NCI-H187 (cell line): ENCODE measurements around the gene RGR.

Experiments
- DNase-seq, 2 experiments: peaks; one replicate each; lab custom pipeline; 2025; lab: John Stamatoyannopoulos, UW

The RGR gene

DNA sequence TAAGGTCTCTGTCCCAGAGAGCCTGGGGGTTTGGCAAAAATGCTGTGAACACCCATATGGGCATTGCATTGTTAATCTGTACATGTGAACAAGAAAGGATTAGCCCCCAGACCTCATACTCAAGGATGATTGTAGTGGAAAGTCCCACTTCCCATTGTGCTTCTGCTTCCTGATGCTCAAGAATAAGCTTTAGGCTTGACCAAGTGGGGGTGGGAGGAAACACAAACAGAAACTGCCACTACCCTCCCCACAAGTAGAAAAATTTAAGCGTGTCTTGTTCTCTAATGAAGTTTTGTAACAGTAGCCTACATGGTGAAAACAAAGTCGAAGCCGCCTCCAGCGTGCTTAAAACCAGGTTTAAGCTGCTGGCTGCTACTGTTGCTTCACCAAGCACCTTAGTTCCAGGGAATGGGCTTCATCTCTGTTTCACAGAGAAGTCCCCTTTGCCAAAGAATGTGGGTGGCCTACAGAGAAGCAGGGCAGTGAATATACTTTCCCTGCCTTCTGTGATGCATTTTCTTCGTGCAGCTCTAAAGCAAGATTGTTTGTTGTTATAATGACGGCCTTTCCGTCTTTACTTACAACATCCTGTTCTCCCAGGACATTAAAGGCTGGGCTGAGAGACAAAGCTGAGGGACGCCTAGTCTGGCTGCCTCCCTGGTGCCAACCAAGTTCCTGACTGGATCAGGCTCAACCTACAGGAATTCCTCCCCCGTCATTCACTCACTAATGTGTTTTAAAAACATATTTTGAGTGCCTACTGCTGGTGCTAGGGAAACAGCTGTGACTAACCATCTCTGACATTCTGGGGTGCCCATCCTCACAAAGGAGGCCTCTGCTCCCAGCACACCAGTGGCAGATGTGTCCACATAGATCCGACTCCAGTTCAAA lies 51.5 kb downstream of the RGR start:
- DNase-seq = no peak

DNA sequence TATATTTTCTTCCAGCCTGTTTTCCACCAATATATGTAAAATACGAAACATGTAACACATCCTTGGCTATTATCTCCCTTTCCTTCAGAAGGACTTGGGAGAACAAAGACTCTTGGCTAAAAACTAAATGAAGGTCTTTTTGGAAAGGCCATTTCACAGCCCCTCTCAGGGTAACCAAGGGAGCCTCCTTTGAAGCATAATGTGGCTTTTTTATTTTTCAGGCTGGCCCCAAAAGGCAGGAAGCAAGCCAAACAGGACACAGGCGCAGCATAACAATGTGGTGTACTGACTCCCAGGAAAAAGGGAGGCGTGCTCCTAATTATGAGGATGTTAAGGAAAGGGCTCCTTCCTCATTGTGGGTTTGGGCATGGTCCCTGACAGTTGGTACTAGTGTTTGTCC lies 53.2 kb downstream of the RGR start:
- no peak for DNase-seq

DNA sequence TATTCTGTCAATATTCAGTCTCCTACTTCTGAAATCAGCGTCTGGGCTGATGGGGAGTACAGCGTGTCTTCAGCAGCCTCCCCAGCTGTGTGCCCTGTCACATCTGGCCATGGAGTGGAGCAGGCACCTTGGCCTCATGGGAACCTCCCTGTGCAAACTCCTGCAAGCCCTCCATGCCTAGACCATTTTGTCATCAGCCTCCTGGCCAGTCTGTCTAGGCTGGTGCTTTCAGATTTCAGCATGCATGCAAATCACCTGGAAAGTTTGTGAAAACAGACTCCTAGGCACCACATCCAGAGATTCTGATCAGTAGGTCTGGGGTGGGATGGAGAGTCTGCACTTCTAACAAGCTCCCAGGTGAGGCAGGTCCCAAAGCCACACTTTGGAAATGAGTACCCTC lies 57.4 kb downstream of the RGR start:
- no peak for DNase-seq

DNA sequence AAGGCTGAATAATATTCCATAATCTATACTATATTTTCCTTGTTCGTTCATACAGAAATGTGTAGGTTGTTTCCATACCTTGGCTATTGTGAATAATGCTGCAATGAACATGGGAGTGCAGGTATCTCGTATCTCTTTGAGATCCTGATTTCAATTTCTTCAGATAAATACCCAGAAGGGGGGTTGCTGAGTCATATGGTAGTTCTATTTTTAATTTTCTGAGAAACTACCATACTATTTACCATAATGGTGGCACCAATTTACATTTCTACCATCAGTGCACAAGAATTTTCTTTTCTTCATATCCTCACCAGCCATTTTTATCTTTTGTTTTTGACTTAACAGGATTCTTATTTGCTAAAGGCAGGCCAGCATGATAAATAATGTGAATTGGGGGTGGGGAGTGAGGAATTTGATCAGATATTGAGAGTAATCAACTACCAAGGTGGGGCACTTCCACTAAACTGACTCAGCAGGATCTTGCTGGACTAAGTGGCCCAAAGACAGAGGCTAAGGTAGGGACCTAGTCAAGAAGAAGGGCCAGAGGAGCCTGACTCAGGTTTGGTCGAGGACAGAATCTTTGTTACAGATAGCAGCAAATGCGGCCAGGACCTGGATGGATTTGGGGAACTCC lies 62.0 kb downstream of the RGR start:
- DNase-seq = no peak

DNA sequence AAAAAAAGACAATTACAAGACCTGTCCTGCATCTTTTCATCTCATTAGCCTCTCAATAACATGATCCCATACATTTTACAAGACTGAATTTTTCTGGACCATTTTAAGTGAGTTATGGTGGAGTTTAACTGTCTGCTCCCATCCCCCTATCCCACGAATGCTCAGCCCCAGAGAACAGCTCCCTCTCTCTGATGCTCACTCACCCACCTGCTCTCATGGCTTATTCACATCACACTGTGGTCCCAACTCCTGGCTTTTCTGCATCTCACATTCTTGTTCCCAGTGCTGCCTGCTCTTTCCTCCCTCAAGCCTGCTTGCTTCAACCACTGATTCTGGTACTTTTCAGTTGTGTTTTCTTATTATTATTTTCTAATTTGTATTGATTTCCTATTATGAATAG lies 63.2 kb downstream of the RGR start:
- no peak for DNase-seq

DNA sequence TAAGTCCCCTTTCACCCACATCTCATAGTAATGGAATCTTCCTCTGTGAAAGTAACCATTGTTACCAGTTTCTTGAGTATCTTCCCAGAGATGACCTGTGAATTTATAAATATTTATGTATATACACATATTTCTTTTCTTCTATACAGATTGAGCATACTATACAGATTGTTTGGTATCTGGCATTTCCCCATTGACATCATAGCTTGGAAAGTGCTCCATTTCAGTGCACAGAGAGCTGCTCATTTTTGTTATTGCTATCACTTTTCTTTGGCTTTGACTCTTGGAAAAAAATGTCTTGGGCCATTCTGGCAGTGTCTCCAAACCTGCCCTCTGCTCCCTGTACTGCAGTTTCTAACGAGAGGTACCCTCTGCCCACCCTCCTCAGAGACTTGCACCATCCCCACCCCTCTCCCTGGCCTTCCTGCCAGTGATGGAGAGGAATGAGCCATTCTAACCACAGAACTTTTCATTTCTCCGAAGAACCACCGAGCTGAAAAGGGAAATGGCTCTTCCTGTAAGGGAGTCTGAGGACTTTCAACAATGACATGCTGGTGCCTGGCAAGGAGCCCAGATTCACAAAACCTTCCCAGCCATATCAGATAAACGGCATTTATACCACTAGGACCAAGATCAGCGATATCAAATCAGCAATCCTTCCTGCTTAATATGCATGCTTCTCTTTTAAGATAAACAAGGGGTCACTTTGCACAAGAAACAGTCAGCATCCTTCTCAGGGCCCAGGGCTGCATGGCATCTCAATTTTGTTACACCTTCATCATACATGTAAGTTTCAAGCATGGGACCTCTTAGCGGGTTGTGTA lies 63.8 kb downstream of the RGR start:
- no peak for DNase-seq
